Ascending aorta (tissue), 2 donors: ENCODE measurements around the gene ARHGAP42. TPM values are rescaled to one million over a fixed set of nuclear protein-coding genes. Genes with fewer than 3 reads are reported as not detected.

Source experiments
- DNase-seq, 2 donors: peaks; one replicate each; pipeline ENCODE4 v3.0.0-alpha.2; 2019; ENCODE audit warnings: low spot score in 2 of 2
- H3K27ac ChIP-seq, 2 donors: fragments of 200-600 bp; sonication (generic); one replicate each; pipeline ENCODE4 v1.5.1; 2016 to 2017; ENCODE audit warnings: mild to moderate bottlenecking in 1 of 2
- H3K27me3 ChIP-seq: fragments of 200-600 bp; sonication (generic); one replicate; pipeline ENCODE4 v1.5.1; 2017
- H3K36me3 ChIP-seq, 2 donors: fragments of 200-600 bp; sonication (generic); one replicate each; pipeline ENCODE4 v1.5.1; 2016
- H3K4me1 ChIP-seq, 2 donors: fragments of 200-600 bp; sonication (generic); one replicate each; pipeline ENCODE4 v1.5.1; 2016 to 2017; ENCODE audit warnings: mild to moderate bottlenecking in 1 of 2
- H3K4me3 ChIP-seq, 2 donors: fragments of 200-600 bp; sonication (generic); one replicate each; pipeline ENCODE4 v1.5.1; 2016 to 2017; ENCODE audit warnings: mild to moderate bottlenecking in 1 of 2
- H3K9me3 ChIP-seq, 2 donors: fragments of 200-600 bp; sonication (generic); one replicate each; pipeline ENCODE4 v1.5.1; 2016
- CTCF ChIP-seq, 3 experiments: fragments of 200-600 bp in 2 of 3; fragments of 450-650 bp in 1 of 3; sonication (generic) in 2 of 3; IDR thresholded peaks; one replicate each; pipeline ENCODE4 v1.5.1; 2016 to 2019; ENCODE audit warnings: antibody characterized with exemption in 3 of 3, mild to moderate bottlenecking in 1 of 3, moderate library complexity in 1 of 3
- intact Hi-C: fragments of 100-400 bp; cut with DNase I; formaldehyde crosslinking; loops from one replicate; pipeline ENCODE4 v1.15.1; 2023
- total RNA-seq: library from RNA; depleted of rRNA; stranded (reverse); fragments of >200 nt; gene quantifications from one replicate; pipeline ENCODE4 v1.1.0, GENCODE V29; 2016

ARHGAP42 gene
- total RNA-seq, 1 donor from 2014 or later, result 4.7 TPM

- no peak for DNase-seq
- H3K27me3 ChIP-seq, result no peaks in the 10 kb centered on the region
- H3K36me3 ChIP-seq, result no peaks in the 10 kb centered on the region
- H3K4me3 ChIP-seq, result no peak overlapping the region
- H3K4me1 ChIP-seq, result peaks cover 0 to 9% of the 10 kb centered on the region in 2 donors
- no peaks in the 10 kb centered on the region for H3K9me3 ChIP-seq
- intact Hi-C loops, result loop anchor here (5.0 kb wide), 1 partner anchor 49 kb away; the partner anchor contains the start of gene ARHGAP42
- no peak overlapping the region for H3K27ac ChIP-seq
- TF ChIP-seq CTCF (IDR thresholded peaks at IDR 0.05), result no peak
Measured at GRCh38 chr11:100735949-100736675, 49.0 kb downstream of the ARHGAP42 start.

GRCh38 chr11:100738701-100739270 lies 51.7 kb downstream of the ARHGAP42 start:
- no peak for TF ChIP-seq CTCF (IDR thresholded peaks at IDR 0.05)
- Histone ChIP-seq H3K27me3 (no peaks in the 10 kb centered on the region), H3K9me3 (no peaks in the 10 kb centered on the region), H3K4me3 (no peak overlapping the region), H3K27ac (peak overlapping the region in 1 of 2 donors; percentile 24), H3K4me1 (peaks cover 0 to 11% of the 10 kb centered on the region in 2 donors), H3K36me3 (no peaks in the 10 kb centered on the region)
- no peak for DNase-seq
- intact Hi-C loops, result loop anchor here (5.0 kb wide), 1 partner anchor 51 kb away; the partner anchor contains the start of gene ARHGAP42

- Histone ChIP-seq H3K4me1 (peaks cover 0 to 11% of the 10 kb centered on the region in 2 donors), H3K27ac (no peak overlapping the region), H3K36me3 (no peaks in the 10 kb centered on the region), H3K27me3 (no peaks in the 10 kb centered on the region), H3K9me3 (no peaks in the 10 kb centered on the region), H3K4me3 (no peak overlapping the region)
- no peak for DNase-seq
- TF ChIP-seq CTCF (IDR thresholded peaks at IDR 0.05), result no peak
- intact Hi-C loops, result loop anchor here (5.0 kb wide), 1 partner anchor 52 kb away; the partner anchor contains the start of gene ARHGAP42
Measured at GRCh38 chr11:100739666-100740065, 52.6 kb downstream of the ARHGAP42 start.

- Histone ChIP-seq H3K9me3 (no peaks in the 10 kb centered on the region), H3K4me1 (peaks cover 0 to 11% of the 10 kb centered on the region in 2 donors), H3K27ac (no peak overlapping the region), H3K27me3 (no peaks in the 10 kb centered on the region), H3K4me3 (no peak overlapping the region), H3K36me3 (no peaks in the 10 kb centered on the region)
- intact Hi-C loops, result no loop called here
- no peak for TF ChIP-seq CTCF (IDR thresholded peaks at IDR 0.05)
- no peak for DNase-seq
Measured at GRCh38 chr11:100740440-100740839, 53.4 kb downstream of the ARHGAP42 start.

GRCh38 chr11:100741866-100742625 lies 55.0 kb downstream of the ARHGAP42 start:
- no peak overlapping the region for H3K4me3 ChIP-seq
- H3K27ac ChIP-seq, result no peak overlapping the region
- no peaks in the 10 kb centered on the region for H3K27me3 ChIP-seq
- intact Hi-C loops, result no loop called here
- H3K4me1 ChIP-seq, result peaks cover 0 to 11% of the 10 kb centered on the region in 2 donors
- TF ChIP-seq CTCF (IDR thresholded peaks at IDR 0.05), result no peak
- no peaks in the 10 kb centered on the region for H3K36me3 ChIP-seq
- DNase-seq, result no peak
- no peaks in the 10 kb centered on the region for H3K9me3 ChIP-seq
